GM18499 (cell line): ENCODE results near the gene DCTN1.

Experiments used
- ATAC-seq: cut with Tn5 transposase; IDR thresholded peaks from one replicate; pipeline ENCODE4 v1.9.1; 2021; ENCODE audit warnings: moderate number of reproducible peaks; ENCODE audit not compliant: insufficient read depth, unreplicated experiment

DCTN1 gene

GRCh38 chr2:74332550-74333174 lies 47.4 kb downstream of the DCTN1 start:
- ATAC-seq = no peak

GRCh38 chr2:74328573-74328972 lies 51.5 kb downstream of the DCTN1 start:
- no peak for ATAC-seq

- no peak for ATAC-seq
These were observed 52.0 kb downstream of the DCTN1 start for GRCh38 chr2:74328074-74328473.

GRCh38 chr2:74327627-74328026 lies 52.5 kb downstream of the DCTN1 start:
- ATAC-seq = no peak

GRCh38 chr2:74327199-74327598 lies 52.9 kb downstream of the DCTN1 start:
- ATAC-seq = no peak

GRCh38 chr2:74325815-74326214 lies 54.3 kb downstream of the DCTN1 start:
- no peak for ATAC-seq

- ATAC-seq = no peak
These were observed 58.4 kb downstream of the DCTN1 start for GRCh38 chr2:74321737-74322136.

- ATAC-seq = no peak
These were observed 62.4 kb downstream of the DCTN1 start for GRCh38 chr2:74317701-74318100.

GRCh38 chr2:74316627-74317295 lies 63.4 kb downstream of the DCTN1 start:
- ATAC-seq = no peak

- no peak for ATAC-seq
These were observed 66.0 kb downstream of the DCTN1 start for GRCh38 chr2:74314107-74314506.

GRCh38 chr2:74313497-74313896 lies 66.6 kb downstream of the DCTN1 start:
- ATAC-seq = no peak

- no peak for ATAC-seq
These were observed 67.2 kb downstream of the DCTN1 start for GRCh38 chr2:74312913-74313312.
